ENCODE measurements around the gene DNASE2.

DNASE2 gene

GRCh38 chr19:12825254-12826131, 55.8 kb downstream of the DNASE2 start:
- DNase-seq: no peak

Data from stimulated activated CD4-positive, alpha-beta T cell treated with anti-CD3 and anti-CD28 coated beads, Interleukin-12 subunit alpha, Interleukin-12 subunit beta, amount 100 ng/mL, for 4 hours (primary cell).